A673 (cell line): ENCODE measurements around the gene PNKD. TPM values are rescaled to one million over a fixed set of nuclear protein-coding genes. Genes with fewer than 3 reads are reported as not detected.

Source experiments
- BruUV-seq: library from RNA; stranded (reverse); fragments of 400-500 nt; replicated peaks from 2 replicates; lab custom pipeline; 2021; lab: Mats Ljungman, UMichigan
- CTCF ChIA-PET: fragments of 300-600 bp; sonication (Branson Sonifier 250); formaldehyde crosslinking; loops from one replicate; lab custom pipeline; 2022; ENCODE audit warnings: antibody characterized with exemption; lab: Charles Lee
- POLR2A ChIA-PET: fragments of 300-600 bp; sonication (Branson Sonifier 250); formaldehyde crosslinking; loops from one replicate; lab custom pipeline; 2022; ENCODE audit warnings: antibody characterized with exemption; ENCODE audit not compliant: low non-redundant PET; lab: Charles Lee
- DNase-seq: peaks from one replicate; pipeline ENCODE4 v3.0.0-alpha.2; 2015; ENCODE audit warnings: low spot score
- H3K27ac ChIP-seq: fragments of 200-600 bp; sonication (generic); 2 replicates; pipeline ENCODE4 v1.5.1; 2016; ENCODE audit warnings: mixed run types, low read depth, mild to moderate bottlenecking, mixed read lengths, antibody characterized with exemption, low read length; ENCODE audit not compliant: poor library complexity, severe bottlenecking
- H3K27me3 ChIP-seq: fragments of 200-600 bp; sonication (generic); replicated peaks from 2 replicates; pipeline ENCODE4 v1.6.1; 2017; ENCODE audit warnings: mixed run types, low read depth, mild to moderate bottlenecking, mixed read lengths, antibody characterized with exemption, low read length; ENCODE audit not compliant: insufficient read depth, poor library complexity
- H3K36me3 ChIP-seq: fragments of 200-600 bp; sonication (generic); 2 replicates; pipeline ENCODE4 v1.6.1; 2016; ENCODE audit warnings: mixed run types, mild to moderate bottlenecking, mixed read lengths, antibody characterized with exemption, low read length; ENCODE audit not compliant: insufficient read depth, poor library complexity, severe bottlenecking
- H3K4me1 ChIP-seq: fragments of 200-600 bp; sonication (generic); 2 replicates; pipeline ENCODE4 v1.6.1; 2017; ENCODE audit warnings: mixed run types, mild to moderate bottlenecking, mixed read lengths, antibody characterized with exemption, low read length; ENCODE audit not compliant: insufficient read depth, poor library complexity, severe bottlenecking
- H3K4me3 ChIP-seq: fragments of 200-600 bp; sonication (generic); 2 replicates; pipeline ENCODE4 v1.5.1; 2016; ENCODE audit warnings: low read depth, mixed run types, mild to moderate bottlenecking, mixed read lengths, low read length; ENCODE audit not compliant: poor library complexity, severe bottlenecking
- H3K9me3 ChIP-seq: fragments of 200-600 bp; sonication (generic); 2 replicates; pipeline ENCODE4 v1.6.1; 2016; ENCODE audit warnings: mixed run types, low read depth, mild to moderate bottlenecking, mixed read lengths, antibody characterized with exemption, low read length; ENCODE audit not compliant: poor library complexity, severe bottlenecking
- EZH2 ChIP-seq: fragments of 200-600 bp; sonication (generic); IDR thresholded peaks from 2 replicates; pipeline ENCODE4 v1.6.1; 2017; ENCODE audit warnings: borderline replicate concordance, low read depth, mild to moderate bottlenecking, mixed read lengths, antibody characterized with exemption, low read length; ENCODE audit not compliant: poor library complexity, severe bottlenecking
- intact Hi-C: fragments of 100-400 bp; cut with micrococcal nuclease; formaldehyde crosslinking; loops from one replicate; pipeline ENCODE4 v1.10.0; 2022; ENCODE audit not compliant: unreplicated experiment
- total RNA-seq: library from RNA; stranded (reverse); gene quantifications from 2 replicates; pipeline ENCODE4 v1.2.3, GENCODE V29; 2021
- TF ChIP-seq, protein P1 (sequence below): fragments of 300-800, 200-600 bp; sonication (generic); conservative IDR thresholded peaks from 2 replicates; pipeline ENCODE4 v1.5.1; 2017; ENCODE audit warnings: low read depth, mild to moderate bottlenecking, antibody characterized with exemption, low read length, moderate library complexity, mixed read lengths

The PNKD gene
- total RNA-seq, 1 experiment from 2014 or later = 36.7 TPM

DNA sequence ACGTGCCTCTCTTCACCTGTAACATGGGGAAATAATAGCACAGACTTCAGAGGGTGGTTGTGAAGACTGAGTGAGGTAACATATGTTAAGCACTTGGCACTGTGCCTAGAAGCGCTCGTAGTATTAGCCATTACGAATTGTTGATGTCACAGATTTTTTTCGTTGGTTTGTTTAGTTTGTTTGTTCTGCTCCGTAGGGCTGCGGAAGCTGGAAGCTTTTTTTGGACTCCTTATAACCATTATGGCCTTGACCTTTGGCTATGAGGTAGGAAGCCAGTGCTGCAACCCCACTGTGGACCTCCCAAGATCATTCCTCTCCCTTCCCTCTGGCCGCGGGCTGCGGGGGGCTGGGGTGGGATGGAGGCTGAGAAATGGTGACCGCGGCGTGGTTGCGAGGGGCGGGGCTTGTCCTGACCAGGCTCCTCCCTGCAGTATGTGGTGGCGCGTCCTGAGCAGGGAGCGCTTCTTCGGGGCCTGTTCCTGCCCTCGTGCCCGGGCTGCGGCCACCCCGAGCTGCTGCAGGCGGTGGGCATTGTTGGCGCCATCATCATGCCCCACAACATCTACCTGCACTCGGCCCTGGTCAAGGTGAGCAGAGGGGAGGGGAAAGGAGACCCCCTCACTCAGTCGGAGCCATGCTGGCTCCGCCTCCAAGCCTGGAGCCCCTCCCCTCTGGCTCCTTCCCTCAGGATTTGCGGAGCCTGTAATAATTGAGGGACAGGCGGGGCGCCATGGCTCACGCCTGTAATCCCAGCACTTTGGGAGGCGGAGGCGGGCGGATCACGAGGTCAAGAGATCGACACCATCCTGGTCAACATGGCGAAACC lies 117.3 kb downstream of the PNKD start:
- no peak for TF ChIP-seq EZH2
- CTCF ChIA-PET = interaction anchor here (0.6 kb wide), 1 partner anchor 30 kb away, joined by 5 read pairs; no protein-coding TSS in a partner anchor
- no TSS peak for BruUV-seq
- H3K9me3 ChIP-seq = no peaks in the 10 kb centered on the region
- H3K36me3 ChIP-seq = no peaks in the 10 kb centered on the region
- peak; percentile 62 for DNase-seq
- POLR2A ChIA-PET = no interaction called here
- no peaks in the 10 kb centered on the region for H3K27me3 ChIP-seq
- peaks cover 6% of the 10 kb centered on the region for H3K4me1 ChIP-seq
- intact Hi-C loops = loop anchor here (5.0 kb wide), 1 partner anchor 200 kb away; no protein-coding TSS in a partner anchor
- no peak overlapping the region for H3K27ac ChIP-seq
- peak overlapping the region; percentile 36 for H3K4me3 ChIP-seq

DNA sequence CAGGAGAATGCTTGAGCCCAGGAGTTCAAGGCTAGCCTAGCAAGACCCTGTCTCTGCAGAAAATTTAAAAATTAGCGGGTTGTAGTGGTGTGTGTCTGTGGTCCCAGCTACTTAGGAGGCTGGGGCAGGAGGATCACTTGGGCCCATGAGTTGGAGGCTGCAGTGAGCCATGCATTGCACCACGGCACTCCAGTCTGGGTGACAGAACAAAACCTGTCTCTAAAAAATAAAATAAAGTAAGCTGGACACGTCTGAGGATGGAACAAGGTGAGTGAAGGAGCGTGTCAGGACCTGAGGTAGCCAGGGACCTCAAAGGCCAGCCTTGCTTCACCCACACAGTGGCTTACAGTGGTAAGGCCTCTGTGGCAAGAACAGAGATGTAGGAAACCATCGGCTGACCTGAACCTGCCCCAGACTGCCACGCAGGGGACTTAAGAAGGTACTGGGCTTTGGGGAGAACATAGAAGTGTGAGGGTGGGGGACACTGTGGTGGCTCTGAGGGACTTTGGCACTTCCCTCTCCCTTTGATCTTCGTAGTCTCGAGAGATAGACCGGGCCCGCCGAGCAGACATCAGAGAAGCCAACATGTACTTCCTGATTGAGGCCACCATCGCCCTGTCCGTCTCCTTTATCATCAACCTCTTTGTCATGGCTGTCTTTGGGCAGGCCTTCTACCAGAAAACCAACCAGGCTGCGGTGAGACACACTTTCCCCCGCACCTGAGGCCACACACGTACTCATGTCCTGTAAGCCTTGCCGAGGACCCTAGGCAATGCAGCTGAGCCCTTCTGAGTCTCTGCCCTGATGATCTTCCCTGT lies 119.2 kb downstream of the PNKD start:
- no peak for DNase-seq
- no peak overlapping the region for H3K27ac ChIP-seq
- H3K36me3 ChIP-seq = no peaks in the 10 kb centered on the region
- no peaks in the 10 kb centered on the region for H3K27me3 ChIP-seq
- intact Hi-C loops = loop anchor here (5.0 kb wide), 1 partner anchor 202 kb away; no protein-coding TSS in a partner anchor
- no peak for TF ChIP-seq EZH2
- TF ChIP-seq, protein P1, sequence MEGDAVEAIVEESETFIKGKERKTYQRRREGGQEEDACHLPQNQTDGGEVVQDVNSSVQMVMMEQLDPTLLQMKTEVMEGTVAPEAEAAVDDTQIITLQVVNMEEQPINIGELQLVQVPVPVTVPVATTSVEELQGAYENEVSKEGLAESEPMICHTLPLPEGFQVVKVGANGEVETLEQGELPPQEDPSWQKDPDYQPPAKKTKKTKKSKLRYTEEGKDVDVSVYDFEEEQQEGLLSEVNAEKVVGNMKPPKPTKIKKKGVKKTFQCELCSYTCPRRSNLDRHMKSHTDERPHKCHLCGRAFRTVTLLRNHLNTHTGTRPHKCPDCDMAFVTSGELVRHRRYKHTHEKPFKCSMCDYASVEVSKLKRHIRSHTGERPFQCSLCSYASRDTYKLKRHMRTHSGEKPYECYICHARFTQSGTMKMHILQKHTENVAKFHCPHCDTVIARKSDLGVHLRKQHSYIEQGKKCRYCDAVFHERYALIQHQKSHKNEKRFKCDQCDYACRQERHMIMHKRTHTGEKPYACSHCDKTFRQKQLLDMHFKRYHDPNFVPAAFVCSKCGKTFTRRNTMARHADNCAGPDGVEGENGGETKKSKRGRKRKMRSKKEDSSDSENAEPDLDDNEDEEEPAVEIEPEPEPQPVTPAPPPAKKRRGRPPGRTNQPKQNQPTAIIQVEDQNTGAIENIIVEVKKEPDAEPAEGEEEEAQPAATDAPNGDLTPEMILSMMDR = no peak
- no peak overlapping the region for H3K4me3 ChIP-seq
- no TSS peak for BruUV-seq
- H3K9me3 ChIP-seq = no peaks in the 10 kb centered on the region
- peaks cover 6% of the 10 kb centered on the region for H3K4me1 ChIP-seq
- CTCF ChIA-PET = no interaction called here
- POLR2A ChIA-PET = no interaction called here

DNA sequence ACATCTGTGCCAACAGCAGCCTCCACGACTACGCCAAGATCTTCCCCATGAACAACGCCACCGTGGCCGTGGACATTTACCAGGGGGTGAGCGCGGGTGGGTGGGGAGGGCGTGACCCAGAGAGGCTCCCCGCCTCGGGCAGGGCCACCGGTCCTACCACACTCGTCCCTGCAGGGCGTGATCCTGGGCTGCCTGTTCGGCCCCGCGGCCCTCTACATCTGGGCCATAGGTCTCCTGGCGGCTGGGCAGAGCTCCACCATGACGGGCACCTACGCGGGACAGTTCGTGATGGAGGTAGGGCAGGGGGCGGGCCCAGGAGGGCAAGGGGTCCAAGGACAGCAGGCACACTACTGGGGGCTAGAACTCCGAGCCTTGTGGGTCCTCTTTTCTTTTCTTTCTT lies 120.9 kb downstream of the PNKD start:
- H3K36me3 ChIP-seq = no peaks in the 10 kb centered on the region
- no peaks in the 10 kb centered on the region for H3K27me3 ChIP-seq
- BruUV-seq = no TSS peak
- no peak for DNase-seq
- CTCF ChIA-PET = no interaction called here
- H3K27ac ChIP-seq = no peak overlapping the region
- no peak overlapping the region for H3K4me3 ChIP-seq
- POLR2A ChIA-PET = no interaction called here
- no peaks in the 10 kb centered on the region for H3K9me3 ChIP-seq
- no peak for TF ChIP-seq EZH2
- TF ChIP-seq, protein P1 = no peak
- peaks cover 13% of the 10 kb centered on the region for H3K4me1 ChIP-seq
- intact Hi-C loops = no loop called here
